Activated CD4-positive, alpha-beta T cell treated with anti-CD3 and anti-CD28 coated beads, Interleukin-2, amount 50 U/mL, for 4 hours (primary cell): ENCODE results near the gene CARD19.

ENCODE experiments used
- DNase-seq, 2 experiments: peaks; one replicate each; pipeline ENCODE4 v3.0.0-alpha.2; 2020

The CARD19 gene

GRCh38 chr9:93122721-93123221 is 26.8 kb downstream of the CARD19 start:
- no peak for DNase-seq

DNA sequence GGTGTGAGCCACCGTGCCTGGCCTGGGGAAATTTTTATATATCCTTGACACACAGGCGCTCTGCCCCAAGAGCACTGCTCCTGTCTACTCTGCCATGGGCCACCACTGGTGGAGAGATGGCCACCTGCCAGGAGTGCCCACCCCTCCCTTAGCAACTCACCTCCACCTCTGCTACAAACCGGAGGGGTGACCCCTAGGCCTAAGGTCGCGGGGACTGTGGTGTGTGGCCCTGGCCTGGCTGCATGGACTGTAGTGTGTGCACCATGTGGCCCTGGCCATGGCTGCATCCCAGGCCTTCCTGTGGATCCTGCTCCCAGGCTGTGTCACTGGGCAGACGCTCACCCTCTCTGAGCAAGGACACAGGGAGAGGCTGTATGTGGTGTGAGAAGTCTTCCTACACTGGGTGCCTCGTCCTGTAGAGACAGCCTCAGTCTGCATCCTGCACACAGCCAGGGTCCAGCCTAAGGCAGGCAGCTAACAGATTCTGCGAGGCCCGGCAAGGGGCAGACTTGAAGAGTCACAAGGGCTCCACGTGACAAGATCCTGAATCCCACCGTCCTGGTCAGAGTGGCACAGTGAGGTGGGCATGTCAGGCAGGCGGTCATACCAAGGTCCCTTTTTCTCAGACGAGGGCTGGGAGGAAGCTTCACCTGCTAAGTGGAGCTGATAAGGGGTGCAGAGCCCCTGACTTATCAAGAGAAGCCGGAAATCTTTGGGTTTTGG is 27.7 kb downstream of the CARD19 start:
- peak in 1 of 2 experiments; percentile 0 for DNase-seq

DNA sequence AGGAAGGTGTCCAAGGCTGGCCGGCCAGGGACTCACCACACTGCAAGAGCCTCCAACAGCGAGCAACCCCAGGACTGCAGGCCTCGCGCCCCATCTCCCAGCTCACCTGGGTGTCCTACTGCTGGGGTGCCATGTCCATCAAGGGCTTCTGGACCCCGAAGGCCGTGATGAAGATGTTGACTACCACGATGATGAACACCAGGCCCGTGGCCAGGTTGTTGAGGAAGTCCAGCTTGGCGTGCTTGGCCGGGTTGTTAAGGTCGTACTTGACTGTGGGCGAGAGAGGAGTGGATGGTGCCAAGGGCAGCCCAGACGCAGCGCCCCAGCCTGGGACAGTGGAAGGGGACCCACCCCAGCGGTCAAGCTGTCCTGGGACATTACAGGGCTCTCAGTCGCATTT is 28.8 kb downstream of the CARD19 start:
- DNase-seq = no peak

- DNase-seq = no peak
These were observed 29.4 kb downstream of the CARD19 start for GRCh38 chr9:93125331-93125894.

GRCh38 chr9:93126151-93126781 is 30.2 kb downstream of the CARD19 start:
- DNase-seq = no peak

DNA sequence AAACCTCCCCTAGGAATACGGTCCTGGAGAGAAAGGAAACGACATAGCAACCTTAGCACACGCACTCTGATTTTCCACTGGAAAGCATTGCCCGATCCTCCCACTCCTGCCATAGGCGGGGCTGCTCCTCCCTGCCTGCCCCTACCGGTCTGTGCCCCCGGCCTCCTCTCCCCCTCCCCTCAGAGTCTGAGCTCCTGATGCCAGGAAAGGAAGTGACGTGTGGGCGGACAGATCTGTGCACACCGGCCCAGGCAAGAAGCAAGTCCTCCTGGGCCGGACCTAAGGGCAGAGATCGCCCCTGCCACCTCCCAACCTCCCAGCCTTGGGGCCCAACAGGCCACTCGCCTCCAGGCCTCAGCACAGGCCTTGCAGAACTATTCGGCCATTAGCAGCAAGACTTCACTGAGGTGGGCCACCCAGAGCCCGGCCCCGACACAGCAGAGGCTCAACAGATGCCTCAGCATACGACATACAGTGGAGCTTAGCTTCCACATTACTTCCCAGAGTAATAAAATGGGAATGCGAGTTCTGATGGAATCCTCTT is 30.9 kb downstream of the CARD19 start:
- DNase-seq = no peak

GRCh38 chr9:93127395-93127911 is 31.4 kb downstream of the CARD19 start:
- DNase-seq = no peak

DNA sequence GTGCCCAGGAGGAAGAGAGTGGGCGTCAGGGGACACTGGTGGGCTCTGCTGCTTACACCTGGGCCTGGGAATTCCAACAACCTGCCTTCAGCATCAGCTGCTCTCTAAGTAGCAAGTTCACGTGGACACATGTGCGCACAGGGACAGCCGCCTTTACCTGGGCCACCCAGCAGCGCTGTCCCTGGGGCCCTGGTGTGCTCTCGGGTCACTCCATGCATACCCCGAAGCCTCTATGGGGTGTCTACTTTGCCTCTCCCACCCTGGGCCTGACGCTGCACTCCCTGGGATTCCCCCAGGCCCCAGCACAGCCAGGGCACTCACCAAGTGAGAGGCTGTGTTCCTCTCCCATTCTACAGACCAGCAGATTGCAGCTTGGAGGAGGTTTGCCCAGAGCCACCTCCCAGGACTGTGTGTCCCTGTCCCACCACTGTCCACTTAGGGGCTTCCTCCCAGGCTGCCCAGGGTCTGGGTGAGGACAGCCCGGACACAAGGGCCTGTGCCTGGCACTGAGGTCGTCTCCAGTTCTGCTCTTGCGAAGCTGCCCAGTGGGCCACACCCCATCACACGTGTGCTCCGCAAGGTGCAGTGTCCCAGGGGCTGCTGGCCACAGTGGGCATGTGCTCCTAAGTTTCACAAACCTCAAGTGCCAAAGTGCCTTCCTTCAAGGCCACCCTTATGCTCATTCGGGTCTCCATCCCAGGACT is 32.1 kb downstream of the CARD19 start:
- no peak for DNase-seq

DNA sequence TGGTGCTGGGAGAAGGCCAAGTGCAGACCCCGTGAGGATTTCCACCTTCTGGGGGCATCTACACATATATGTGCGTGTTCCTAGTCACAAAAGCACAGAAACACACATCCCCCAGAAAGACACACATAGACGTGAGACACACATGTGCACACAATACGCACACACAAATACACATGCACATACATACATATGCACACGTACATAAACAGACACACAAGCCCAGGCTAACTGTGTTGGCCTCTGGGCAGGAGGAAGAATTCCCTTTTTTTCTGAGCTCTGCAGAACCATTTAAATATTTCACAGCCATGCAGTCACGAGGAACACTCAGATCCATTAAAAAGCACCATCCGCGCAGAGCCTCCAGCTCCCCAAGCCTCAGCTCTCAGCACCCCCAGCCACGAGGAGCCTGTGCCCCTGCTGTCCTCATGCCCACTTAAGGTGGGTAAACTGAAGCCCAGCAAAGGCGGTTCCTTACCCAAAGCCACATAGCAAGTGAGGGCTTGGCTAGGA is 32.8 kb downstream of the CARD19 start:
- no peak for DNase-seq

- DNase-seq = no peak
These were observed 33.3 kb downstream of the CARD19 start for GRCh38 chr9:93129286-93129685.

DNA sequence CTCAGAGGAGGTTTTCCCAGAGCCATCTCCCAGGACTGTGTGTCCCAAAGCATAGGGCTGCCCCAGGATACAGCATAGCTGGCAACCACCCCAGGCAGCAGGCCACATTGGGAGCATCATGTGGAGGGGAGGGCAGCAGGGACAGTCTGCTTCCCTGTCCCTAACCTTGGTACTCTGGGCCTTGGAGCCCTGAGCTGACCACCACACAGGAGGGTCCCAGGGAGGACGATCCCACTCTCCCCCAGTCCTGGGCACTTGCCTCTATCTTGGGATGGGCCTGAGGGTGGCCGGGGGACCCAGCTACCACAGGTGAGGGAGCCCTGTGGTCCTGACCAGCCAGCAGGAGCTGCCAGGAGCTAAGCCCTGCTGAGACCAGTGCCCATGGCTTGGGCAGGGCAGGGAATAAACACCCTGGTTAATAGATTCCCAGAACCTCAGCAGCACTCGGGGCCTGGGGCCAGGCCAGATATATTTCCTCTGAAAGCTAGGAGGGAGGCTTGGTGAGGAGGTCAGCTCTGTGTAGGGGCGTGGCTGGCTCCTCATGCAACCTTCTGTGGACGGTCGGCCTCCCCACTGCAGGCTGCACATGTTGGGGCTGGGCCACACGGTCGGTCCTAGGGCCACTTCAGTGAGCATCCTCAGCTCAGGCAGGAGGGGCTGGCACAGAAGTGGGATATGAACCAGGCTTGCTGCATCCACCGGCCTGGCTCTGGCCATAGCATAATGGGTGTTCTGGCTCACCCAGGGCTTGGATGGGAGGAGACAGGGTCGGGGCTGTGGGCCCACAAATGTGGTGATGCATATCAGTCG is 33.9 kb downstream of the CARD19 start:
- DNase-seq = no peak

DNA sequence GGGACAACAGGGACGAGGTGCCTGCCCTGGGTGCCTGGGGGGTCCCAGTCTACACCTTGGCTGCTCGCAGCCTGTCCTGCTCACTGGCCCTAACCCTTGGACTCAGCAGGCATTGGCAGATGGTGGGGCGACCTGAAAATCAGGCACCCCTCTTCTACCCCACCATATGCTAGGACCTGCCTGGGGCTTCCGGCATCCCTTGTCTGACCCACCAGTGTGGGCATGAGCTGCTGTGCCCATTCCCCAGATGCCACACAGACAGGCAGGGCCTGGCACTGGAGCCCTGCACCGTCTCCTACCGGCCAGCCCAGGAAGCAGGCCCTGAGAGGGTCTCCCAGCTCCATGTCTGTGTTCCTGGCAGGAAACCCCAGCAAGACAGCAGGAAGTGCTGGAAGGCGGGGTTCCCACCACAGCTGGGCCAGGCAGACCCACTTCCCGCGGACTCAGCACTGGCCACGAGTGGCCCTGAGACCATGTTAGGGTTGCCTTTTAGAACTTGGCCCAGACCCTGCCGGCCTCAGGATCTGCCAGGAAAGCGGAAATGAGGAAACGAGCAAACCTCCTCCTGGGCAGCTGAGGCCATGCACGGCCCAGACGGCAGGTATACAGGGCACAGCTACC is 35.0 kb downstream of the CARD19 start:
- no peak for DNase-seq

DNA sequence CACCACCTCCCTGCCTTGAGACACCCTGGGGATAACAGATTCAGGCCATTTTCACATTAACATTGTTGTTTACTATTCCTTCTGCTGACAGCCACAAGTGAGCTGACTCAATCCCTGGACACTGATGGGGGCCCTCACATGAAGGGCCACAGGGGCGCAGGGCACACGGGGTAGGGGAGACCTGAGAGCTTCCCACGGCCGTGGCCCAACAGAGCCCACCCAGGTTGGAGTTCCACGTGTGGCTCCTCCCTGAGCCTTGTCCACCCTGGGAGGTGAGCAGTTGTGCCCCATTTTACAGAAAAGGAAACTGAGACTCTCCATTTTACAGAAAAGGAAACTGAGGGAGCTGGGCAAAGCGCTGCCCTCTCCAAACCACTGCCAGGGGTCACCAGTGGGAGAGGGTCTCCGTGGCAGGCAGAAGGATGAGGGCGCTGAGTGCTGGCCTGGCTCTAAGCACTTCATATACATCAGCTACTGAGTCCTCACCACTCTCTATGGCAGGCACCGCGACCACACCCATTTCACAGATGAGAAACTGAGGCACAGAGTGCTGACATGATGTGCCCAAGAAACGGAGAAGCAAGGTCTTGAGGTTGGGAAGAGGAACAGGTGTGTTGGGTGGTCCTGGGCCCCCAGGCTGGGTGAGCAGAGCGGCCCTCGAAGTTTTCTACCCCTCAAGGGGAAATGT is 35.7 kb downstream of the CARD19 start:
- DNase-seq = no peak

DNA sequence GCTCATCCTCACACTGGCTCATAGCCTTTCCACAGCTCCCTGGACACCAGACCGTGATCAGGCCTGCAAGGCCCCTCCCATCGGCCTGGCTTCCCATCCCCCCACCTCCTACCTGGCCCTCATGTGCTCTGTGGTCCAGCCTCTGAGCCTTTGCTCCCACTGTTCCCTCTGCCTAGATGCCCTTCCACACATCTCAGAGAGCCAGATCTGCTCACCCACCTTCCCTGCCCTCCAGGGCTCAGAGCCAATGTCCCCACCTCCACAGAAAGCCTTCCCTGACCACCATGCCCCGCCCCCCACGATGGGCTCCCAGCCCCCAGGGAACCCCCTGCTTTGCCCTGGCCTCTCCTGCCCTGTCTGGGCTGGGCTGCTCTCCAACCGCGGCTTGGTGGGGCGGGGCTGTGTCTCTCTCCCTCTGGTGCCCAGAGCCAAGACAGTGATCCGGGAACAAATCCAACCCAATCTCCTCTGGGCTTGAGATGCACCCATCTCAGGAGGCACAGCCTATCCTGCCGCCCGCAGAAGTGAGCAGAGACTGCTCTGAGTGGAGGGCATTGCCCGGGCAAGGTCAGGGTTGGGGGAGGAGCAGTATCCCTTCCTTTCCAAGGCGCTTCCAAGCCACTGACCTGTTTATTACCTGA is 36.4 kb downstream of the CARD19 start:
- DNase-seq = no peak

DNA sequence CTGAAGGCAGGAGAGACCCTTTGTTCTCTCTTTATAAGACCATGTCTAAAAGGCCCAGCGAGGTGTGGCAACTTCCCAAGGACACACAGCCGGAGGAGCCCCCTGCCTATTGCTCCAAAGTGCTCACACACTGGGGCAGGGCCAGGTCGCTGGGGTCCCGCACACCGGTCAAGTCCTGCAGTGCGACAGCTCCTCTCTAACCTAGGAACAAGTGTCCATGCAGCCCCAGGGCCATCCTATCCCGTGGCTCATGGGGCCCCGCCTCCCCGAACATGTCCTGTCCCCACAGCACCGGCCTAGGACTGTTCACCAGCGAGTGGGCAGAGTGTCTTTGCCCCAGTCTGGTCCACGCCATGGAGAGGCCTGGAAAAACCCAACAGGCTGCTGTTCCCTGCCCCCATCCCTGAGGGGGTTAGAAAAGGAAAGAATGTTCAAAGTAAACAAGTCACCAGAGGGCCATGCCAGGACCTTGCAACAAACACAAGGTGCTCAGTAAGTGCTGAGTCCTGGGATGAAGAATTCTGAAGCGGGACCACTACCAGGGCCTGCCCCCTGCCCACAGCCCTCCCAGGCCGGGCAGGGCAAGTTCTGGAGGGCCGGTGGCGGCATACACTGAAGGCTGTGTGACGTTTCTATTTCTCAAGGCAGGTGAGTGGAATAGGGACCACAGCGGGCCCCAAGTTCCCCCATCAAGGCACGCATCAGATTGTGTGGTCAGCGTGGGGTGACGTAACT is 37.1 kb downstream of the CARD19 start:
- DNase-seq = peak; percentile 29 to 36

DNA sequence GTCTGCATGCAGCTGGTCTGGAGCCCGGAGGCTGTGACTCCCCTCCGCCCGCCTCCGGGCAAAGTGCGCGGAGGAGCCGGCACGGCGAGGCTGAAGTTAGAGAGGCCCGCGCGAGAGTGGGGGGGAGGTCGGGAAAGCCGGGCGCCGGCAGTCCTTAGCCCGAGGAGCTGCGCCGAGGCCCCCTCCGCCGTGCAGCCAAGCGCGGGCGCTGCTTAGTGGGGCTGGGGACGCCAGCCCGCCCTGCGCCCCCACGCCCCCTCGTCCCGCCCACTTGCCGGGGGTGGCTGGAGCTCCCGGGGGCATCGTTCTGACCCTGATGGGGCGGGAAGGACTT is 37.6 kb downstream of the CARD19 start:
- DNase-seq = no peak

GRCh38 chr9:93134015-93134739 is 38.2 kb downstream of the CARD19 start, which contains the start of gene NINJ1:
TSS of gene NINJ1 (minus strand) at chr9:93134251. CDS start at chr9:93134217, 34 bp downstream.
- peak; percentile 88 for DNase-seq

- DNase-seq = no peak
These were observed 38.9 kb downstream of the CARD19 start for GRCh38 chr9:93134740-93135444.
